GM18868 (cell line): Measurements from ENCODE around the gene P3H3.

ENCODE experiments used
- ATAC-seq: cut with Tn5 transposase; IDR thresholded peaks from one replicate; pipeline ENCODE4 v1.9.1; 2021; ENCODE audit warnings: mild to moderate bottlenecking, moderate library complexity; ENCODE audit not compliant: unreplicated experiment

The P3H3 gene

DNA sequence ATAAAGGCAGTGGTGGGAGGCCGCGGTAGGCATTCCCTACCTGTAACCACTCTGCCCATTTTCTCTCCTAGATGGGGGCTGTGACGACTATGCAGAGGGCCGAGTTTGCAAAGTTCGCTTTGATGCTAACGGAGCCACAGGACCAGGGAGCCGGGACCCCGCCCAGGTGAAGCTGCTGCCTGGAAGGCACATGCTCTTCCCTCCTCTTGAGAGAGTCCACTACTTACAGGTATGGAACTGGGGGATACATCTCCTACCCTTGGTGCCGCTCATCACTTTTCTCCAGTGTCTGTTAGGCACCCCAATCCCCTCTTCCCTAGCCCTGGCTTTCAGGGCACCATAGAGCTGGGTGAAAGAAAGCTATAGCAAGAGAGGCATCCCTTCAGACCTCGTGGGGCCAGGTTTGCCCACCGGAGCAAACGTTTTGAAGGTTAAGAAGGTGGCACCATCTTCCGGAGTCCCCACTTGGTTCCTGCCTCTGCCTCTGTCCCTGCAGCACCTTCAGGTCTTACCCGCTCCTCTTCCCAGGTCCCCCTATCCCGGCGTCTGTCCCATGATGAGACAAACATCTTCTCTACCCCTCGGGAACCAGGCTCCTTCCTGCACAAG lies 2.0 kb upstream of the P3H3 start:
- no peak for ATAC-seq

GRCh38 chr12:6826734-6827436 lies 1.3 kb upstream of the P3H3 start:
- no peak for ATAC-seq

- no peak for ATAC-seq
Measured at GRCh38 chr12:6827437-6827911, 733 bp upstream of the P3H3 start.

DNA sequence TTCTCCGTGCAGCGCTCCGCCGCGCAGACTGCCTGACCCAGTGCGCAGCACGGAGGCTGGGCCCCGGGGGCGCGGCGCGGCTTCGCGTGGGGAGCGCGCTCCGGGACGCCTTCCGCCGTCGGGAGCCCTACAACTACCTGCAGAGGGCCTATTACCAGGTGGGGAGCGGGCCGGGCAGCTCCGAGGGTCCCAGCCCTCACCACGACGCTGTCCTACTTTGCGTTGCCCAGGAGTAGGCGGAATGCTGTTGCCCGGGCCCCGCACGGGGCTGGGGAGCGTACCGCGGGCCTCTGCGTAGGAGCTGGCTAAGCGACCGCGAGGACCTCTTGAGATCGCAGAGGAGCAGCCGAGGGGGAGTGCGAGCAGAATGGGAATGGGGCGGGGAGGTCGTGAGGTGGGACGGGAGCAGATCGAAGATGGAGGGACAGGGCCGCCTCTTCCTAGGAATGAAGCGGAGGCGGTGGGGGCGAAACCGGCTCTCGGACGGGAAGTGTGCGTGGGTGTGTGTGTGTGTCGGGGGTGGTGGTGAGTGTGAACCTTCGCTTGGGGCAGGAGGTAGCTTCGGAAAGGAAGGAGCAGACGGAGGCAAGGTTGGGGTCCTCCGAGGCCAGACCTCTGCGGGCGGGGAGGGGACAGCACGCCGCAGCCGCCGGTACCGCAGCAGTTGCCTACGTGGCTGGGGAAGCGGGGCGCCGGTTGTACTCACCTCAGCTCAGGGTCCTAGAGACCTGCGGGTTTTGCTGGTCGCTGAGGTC lies 751 bp downstream of the P3H3 start:
- ATAC-seq: no peak

GRCh38 chr12:6829536-6830220 lies 1.5 kb downstream of the P3H3 start:
- no peak for ATAC-seq

- no peak for ATAC-seq
Measured at GRCh38 chr12:6830286-6830890, 2.2 kb downstream of the P3H3 start.

- no peak for ATAC-seq
Measured at GRCh38 chr12:6830999-6831398, 2.8 kb downstream of the P3H3 start.

GRCh38 chr12:6831450-6831995 lies 3.3 kb downstream of the P3H3 start:
- no peak for ATAC-seq

GRCh38 chr12:6832125-6832524 lies 3.9 kb downstream of the P3H3 start:
- ATAC-seq: no peak

DNA sequence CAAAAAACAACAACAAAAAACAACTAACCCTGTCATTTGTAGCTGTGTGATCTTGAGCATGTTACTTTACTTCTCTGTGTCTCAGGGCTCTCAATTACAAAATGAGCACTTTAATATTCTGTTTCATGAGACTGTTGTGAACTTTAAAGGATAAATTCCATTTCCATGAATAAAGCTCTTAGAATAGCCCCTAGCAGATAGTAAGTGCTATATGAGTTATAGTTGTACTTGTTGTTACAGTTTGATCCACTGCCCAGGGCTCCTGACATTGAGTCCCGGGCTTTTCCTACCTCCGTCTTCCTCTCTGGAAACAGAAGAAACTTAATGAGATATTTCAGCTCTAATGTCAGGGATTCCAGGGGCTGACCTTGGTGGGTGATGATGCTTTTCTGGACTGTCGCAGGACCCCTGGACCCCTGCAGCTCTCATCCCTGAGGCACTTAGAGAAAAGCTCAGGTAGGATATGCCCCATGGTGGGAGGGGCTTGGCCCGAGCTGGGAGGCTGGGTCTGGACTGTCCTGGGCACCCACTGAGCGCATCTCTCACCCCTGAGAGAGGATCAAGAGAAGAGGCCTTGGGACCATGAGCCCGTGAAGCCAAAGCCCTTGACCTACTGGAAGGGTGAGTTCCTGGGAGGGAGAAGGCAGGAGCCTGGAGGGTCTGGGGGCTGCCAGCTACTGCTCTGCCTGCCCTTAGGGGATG lies 5.1 kb downstream of the P3H3 start:
- no peak for ATAC-seq

DNA sequence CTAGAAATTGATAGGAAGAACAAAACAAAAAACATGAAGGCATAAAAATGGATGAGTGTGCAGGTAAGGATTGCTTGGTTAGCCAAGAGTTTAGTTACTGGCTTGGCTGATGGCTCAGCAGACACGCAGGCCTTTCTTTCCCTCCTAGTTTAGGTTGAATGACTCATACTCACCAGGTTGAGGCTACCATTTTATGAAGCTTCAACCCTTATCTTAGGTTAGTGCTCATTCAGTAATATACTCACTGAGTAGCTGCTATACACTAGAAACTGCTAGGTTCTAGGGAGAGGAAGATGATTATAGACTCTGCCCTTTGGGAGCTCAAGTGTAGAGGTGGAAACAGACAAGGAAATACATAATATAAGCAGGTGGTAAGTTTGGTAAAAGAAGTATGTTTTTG lies 6.0 kb downstream of the P3H3 start:
- no peak for ATAC-seq

- no peak for ATAC-seq
Measured at GRCh38 chr12:6834873-6835272, 6.7 kb downstream of the P3H3 start.

DNA sequence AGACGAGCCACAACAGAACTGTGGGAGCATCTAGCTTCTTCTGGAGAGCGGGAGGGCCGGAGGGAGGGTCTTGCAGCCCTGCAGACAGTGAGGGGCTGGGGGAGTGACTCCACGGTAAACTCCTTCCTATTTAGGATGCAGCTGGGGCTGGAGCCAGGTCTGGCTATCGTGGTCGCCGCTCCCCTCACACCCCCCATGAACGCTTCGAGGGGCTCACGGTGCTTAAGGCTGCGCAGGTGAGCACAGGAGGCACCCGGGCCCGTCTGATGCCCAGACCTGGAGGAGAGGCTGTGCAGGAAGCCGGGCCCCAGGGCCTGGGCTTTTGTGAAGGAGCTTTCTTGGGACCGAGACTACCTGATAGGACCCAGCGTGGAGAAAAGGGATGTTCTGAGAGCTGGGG lies 8.6 kb downstream of the P3H3 start:
- ATAC-seq: no peak

DNA sequence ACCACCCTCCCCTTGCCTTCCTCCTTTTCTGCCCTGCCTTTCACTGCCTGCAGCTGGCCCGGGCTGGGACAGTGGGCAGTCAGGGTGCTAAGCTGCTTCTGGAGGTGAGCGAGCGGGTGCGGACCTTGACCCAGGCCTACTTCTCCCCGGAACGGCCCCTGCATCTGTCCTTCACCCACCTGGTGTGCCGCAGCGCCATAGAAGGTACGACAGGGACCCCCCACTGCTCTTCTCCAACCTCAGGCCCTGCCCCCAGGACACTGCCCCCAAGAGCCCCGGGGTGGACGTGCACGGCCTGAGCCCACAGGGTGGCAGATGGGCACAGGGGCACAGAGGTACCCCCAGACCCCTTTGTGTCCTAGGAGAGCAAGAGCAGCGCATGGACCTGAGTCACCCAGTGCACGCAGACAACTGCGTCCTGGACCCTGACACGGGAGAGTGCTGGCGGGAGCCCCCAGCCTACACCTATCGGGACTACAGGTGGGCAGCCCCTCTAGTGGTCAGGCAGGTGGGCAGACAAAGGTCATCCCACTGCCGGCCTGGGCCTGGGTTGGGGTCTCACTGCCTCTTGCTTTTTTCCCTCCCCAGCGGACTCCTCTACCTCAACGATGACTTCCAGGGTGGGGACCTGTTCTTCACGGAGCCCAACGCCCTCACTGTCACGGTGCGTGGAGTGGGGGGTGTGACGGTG lies 9.3 kb downstream of the P3H3 start:
- no peak for ATAC-seq

GRCh38 chr12:6838854-6839253 lies 10.6 kb downstream of the P3H3 start:
- no peak for ATAC-seq

DNA sequence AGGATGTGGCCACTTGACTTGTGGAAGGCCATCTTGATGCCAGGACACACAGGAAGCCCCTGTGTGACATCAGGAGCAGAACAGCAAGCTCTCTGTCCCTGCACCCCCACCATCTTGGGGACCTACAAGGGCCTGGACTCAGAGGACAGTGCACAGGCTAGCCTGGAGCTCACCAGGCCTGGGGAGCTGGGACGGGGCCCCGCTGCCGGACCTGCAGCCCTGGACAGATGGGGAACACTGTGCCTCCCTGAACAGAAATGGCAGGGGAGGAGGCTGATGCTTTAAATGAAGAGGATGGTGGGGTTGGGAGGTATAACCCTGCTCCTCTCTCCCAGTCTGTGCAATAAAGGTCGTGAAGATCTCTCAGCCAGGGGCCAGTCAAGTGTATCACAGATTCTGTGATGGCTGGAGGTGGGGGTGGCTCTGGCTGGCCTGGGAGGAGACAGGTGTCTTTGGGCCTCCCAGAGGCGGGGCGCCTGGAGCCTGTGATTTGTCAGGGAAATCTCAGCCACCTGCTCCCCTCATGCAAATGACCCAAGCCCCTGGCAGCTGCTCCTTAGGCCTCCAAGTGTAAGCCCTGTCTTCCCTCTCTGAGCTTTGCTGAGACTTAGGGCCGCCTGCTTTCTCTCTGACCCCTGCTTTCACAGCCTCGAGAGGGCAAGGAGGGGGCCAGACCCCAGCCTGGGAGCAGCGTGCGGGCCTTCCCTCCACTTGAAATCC lies 11.4 kb downstream of the P3H3 start:
- ATAC-seq: no peak

DNA sequence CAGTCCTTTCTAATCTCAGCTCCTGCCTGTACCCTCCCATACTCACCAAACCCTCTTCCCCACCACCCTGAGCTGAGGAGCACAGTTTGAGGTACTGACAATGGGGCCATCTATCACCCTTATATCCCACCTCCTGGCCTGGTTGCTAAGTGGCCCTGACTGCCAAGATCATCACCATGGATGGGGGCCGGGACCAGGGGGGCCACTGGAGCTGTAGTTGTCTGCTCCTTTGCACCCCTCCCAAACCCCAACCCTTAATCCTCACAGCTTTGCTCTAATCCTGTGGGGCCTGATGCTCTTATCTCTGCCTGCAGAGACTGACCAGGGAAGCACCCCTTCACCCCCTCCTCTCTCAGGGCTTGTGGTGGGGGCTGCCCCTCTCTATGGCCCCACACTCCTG lies 12.1 kb downstream of the P3H3 start:
- no peak for ATAC-seq

DNA sequence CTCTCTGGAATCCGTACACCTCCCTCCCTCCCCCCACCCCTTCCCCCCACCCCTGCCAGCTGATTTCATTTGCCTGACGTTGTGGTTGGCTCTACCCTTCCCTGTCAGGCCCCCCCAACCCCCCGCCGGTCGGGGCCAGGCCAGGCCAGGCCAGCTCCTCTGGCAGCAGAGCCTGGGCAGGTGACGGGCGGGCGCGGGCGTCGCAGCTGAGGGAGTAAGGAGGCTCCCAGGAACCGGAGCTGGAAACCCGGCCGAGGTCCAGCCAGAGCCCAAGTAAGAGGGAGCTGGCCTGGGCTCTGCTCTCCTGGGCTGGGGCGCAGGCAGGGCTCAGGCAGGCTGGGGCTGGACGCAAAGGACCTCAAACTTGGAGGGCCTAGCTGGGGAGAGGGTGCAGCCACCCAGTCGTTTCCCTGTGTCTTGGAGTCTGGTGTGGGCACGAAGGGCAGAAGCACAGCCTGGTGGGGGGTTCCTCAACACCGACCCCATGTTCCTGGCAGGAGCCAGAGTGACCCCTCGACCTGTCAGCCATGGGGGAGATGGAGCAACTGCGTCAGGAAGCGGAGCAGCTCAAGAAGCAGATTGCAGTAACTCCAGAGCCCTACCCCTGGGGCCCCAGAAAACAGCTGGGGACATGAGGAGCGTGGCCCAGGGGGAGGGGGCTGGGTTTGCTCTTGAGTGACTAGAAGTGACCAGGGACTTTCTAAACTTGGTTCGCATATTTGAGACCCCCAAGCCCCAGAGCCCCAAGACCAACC lies 12.7 kb downstream of the P3H3 start, which contains the start of gene GNB3:
Gene GNB3, plus strand, starts transcription at position 165 of the 755 bp plus-strand sequence. Its CDS starts 363 bp downstream, at position 528.
- no peak for ATAC-seq
